ENCODE results near the gene GPR156.
"Not testable (repeated sequence)": the region's sequence is repeated elsewhere in the genome, so short reads cannot be mapped to it uniquely, and the experiment has no call there.

The GPR156 gene

DNA sequence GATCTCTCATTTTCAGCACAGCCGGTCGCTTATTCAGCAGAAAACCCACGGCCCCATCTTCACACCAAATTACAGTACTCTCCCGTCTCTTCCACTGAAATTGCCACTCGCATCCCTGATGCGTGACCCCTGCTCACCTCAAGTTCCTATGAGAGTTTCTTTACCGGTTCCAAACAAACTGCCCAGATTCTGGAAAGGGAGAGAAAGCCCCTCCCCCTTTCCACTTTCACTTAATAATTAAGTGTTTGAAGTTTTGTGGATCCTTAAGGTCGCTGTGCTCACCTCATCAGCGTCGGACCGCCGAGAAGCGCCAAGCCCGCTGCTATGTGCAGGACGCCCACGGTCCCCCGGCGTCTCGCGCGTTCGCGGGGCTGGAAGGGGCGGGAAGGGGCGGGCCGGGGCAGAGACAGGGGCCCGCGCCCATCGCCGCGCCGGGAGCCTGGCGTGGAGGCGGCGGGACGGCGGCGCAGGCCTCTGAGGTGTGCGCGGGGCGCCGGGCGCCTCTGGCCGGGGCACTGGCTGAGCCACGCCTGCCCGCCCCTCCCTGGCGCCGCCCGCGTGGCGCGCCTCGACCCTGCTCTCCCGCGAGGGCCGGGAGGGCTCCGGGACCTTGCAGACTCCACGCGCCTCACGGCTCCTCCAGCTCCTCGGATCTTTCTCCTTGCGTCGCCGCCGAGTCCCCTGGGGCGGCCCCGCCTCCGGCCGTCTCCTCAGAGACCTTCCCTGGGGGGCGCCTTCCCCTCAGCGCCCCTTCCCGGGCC, at the start of gene GPR156:
Gene GPR156 (minus strand): TSS at position 476 of the 761 bp plus-strand sequence. CDS start 41,124 bp downstream, outside the sequence.
- no peak for DNase-seq (ENCODE audit: low read depth)

DNA sequence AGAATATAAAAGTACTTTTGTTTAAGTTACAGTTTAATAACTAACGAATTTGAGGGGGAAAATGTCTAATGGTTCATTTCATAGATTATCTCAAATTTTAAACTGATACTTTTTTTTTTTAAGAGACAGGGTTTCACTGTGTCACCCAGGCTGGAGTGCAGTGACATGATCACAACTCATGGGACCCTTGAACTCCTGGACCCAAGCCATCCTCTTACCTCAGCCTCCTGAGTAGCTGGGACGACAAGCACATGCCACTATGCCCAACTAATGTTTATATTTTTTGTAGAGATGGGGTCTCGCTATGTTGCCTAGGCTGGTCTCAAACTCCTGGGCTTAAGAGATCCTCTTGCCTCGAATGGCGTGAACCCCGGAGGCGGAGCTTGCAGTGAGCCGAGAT, 47.6 kb upstream of the GPR156 start:
- DNase-seq (ENCODE audit: low read depth): no peak

DNA sequence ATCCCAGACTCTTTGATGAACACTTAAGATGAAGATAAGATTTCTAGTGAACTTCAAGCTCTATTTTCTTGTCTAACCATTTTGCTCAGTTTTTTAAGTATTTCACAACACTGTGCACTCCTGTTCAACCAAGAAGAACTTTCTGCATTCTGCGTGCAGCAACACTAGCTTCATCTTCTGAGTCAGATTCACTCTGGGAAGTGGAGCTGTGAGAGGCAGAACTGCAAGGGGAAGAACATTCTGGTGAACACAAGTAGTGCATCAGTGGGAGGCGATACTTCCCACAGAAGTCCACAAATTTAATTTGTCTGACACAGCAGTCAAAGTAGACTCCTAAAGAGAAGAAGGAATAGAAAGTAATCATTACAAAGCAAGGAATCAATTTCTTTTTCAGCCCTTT, 46.1 kb upstream of the GPR156 start:
- DNase-seq (ENCODE audit: low read depth): no peak

DNA sequence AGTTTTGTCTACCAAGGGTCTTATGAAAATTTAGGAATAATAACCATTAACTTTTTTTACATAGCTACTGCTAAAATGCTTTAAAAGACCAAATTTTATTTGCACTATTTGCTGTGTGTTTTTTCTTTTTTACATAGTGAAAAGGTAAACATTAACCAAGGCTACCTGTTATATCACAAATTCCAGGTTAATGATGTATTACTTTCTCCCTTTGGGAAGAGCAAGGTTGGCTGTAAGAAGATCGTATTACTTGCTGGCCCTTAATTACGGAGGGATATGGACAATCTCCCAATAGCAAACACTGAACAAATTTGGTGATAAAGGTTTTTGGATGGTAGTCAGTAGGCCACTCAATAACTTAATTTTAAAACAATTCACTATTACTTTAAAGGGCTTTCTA, 41.8 kb upstream of the GPR156 start:
- DNase-seq (ENCODE audit: low read depth): no peak

DNA sequence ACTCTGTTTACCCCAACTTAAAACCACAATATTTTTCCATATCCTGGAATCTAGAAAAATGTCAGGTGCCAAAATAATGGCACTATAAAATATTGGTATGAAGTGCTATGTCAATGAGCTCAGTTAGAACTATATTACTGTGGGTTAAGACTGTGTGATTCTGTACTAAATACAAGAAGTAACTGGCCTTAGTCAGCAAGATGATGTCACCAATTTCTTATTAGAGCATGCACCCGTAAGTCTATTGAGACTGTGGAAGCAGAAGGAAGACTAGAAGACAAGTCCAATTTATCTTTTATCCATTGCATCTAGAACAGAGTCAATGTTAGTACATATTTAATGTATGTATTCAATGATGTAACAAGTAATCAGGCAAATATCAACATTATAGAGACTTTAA, 39.2 kb upstream of the GPR156 start:
- no peak for DNase-seq (ENCODE audit: low read depth)

DNA sequence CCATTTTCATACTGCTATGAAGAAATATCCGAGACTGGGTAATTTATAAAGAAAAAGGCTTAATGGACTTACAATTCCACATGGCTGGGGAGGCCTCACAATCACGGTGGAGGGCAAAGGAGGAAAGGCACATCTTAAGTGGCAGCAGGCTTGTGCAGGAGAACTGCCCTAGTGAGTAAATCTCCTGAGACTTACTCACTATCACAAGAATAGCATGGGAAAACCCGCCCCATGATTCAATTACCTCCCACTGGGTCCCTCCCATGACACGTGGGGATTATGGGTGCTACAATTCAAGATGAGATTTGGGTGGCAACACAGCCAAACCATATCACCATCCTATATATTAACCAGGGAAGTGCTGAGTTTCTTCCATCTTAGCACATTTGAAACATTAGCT, 38.7 kb upstream of the GPR156 start:
- not testable (repeated sequence) for DNase-seq (ENCODE audit: low read depth)

DNA sequence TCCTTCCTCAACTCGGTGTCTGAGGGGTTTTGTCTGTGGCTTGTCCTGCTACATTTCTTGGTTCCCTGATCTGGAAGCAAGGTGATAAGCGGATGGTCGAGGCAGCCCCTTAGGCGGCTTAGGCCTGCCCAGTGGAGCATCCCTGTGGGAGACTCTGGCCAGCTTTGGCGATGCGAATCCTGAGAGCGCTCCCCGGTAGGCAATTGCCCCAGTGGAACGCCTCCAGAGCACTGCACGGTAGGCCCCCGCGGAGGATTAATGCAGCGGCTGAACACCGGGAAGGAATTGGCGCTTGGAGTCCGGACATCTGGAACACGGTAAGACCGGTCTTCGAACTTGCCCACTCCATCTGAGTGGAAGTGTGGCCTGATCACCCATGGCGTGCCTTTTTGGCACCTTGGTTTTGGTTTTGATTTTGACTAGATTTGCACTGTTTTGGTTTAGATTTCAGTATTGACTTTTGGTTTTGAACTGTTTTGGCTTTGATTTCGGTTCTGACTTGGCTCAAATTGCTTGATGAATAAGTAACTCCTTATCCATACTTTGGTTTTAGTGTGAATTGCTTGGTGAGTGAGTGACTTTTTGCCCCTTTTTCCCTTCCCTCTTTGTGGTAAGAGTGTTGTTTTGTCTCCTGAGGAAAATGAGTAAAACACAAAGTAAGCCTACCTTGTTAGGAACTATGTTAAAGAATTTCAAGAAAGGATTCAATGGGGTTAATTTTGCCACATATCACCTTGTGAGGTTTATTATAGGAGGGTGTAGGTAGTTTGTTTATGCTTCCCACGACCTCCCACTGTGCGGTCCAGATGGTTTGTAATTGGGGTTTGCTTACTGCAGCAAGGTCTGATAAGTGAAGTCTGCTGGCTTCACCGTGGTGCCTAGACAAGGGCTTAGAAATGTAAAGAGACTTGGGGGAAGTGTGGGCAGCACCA, 27.1 kb upstream of the GPR156 start:
- no peak for DNase-seq (ENCODE audit: low read depth)

DNA sequence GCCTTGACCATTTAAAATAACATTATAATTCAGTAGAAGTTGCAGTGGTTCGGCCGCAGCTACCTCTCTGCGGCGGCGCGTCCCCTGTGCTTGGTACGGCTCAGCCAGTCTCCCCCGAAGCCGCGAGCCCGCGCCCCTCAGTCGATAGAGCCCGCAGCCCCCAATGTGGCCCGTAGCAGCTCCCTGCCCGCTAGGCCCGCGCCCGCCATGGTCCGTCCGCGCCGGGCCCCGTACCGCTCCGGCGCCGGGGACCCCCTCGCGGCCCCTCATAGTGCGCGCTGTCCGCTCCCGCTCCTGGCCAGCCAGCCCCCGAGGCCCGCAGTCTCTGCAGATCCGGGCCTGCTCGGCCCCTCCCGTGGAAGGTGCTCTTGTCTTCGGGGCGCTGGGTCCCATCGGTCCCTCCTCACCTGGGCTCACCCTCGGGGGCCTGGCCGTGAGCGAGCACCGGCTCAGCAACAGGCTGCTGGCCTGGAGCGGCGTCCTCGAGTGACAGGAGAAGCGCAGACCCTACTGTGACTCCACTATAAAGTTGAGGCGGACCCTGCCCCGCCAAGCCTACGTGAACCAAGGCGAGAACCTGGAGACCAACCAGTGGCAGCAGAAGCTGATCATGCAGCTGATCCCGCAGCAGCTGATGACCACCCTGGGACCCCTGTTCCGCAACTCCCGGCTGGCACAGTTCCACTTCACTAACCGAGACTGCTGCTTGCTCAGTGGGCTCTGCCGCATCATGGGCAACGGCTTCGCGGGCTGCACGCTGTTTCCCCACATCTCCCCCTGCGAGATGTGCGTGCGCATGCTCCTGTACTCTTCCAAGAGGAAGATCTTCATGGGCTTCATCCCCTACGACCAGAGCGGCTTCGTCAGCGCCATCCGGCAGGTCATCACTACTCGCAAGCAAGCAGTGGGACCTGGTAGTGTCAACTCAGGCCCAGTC, 21.8 kb upstream of the GPR156 start:
- DNase-seq (ENCODE audit: low read depth): no peak

DNA sequence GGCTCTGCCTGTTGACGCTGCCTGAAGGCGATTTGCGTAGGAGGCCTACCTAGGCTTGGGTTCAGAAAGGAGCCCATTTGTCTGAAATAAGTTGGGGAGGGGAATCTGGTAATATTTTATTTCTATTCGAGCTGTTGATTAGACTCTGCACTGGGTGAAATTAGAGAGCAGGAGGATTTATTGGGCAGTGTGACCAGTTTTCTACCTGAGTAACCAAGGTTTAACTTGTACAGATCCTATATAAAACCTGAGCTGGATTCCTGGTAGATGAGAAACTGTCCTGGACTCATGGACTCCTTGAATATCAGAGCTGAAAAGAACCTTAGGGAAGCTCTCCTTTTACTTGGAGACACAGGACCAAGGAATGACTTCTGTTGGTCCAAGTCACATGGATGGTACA, 19.6 kb upstream of the GPR156 start:
- no peak for DNase-seq (ENCODE audit: low read depth)

DNA sequence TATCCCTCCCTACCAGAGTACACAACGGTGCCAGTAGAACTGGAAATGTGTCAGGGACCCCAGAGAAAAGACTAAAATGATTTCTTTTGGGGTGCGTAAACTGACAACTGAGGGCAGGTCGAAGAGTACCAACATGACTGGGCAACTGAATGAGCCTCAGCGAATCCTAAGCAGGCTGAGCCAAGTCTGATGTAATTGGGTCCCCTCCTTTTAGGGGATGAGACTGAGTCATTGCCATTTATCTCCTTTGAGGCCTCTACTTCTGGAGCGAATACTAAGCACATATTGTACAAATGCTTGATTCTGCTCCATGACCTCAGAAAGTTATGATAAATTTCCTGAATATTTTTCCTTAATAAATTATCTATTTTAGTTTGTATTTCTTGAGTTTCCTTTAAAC, 17.3 kb upstream of the GPR156 start:
- no peak for DNase-seq (ENCODE audit: low read depth)

DNA sequence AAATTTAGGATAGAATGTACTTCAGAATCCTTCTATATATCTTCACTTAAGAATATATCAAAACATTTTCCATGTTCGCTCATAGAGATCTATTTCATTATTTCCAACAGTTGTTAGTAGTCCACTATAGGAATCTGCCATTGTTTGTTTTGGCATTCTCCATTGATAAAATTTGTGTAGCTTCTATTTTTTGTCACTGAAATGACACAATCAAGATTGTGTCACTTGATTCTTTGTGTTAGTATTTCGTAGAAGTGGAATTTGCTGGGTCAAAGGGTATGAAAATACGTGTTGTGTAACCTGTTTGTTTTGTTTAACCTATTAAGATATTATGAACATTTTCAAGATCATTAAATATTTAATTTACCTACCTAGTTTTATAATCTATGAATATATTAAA, 15.9 kb upstream of the GPR156 start:
- DNase-seq (ENCODE audit: low read depth): no peak

DNA sequence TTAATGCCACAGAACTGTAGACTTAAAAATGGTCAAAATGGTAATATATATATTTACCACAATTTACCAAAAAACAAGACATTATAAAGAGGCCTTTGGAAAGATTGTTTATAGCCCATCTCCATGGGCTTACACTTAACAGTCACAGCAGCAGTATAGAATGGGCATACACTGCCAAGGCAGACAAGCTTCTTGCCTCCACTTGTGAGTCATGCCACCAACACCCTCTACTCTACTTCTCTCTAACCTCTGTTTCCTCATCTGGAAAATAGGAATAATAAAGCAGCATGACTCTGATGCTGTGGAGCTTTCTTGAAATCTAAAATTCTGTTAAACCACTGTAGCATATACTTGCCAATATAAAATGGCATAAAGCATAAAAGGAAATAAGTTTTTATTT, 14.4 kb upstream of the GPR156 start:
- DNase-seq (ENCODE audit: low read depth): no peak

DNA sequence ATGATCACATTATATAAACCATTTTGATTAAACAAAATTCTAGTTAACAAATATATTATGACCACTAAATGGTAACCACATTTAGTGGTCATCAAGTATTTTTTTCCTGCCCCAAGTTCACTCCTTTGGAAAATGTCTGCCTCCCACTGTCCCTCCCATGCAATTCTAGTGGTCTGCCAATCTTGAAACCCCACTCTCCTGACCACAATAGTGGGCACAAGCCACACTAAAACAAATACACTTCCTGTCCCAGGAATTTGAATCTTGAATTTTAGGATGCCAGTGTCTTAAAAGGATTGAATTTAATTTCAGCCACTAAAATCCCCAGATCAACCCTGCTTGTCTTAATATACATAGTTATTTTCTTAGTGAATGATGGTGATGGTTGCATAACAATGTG, 14.0 kb upstream of the GPR156 start:
- DNase-seq (ENCODE audit: low read depth): peak; percentile 2

DNA sequence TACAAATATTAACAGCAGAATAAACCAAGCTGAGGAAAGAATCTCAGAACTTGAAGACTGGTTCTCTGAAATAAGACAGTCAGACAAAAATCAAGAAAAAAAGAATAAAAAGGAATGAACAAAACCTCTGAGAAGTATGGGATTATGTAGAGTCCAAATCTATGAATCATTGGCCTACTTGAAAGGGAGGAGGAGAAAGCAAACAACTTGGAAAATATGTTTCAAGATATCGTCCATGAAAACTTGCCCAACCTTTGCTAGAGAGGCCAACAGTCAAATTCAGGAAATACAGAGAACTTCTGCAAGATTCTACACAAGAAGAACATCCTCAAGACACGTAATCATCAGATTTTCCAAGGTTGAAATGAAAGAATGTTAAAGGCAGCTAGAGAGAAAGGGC, 6.5 kb upstream of the GPR156 start:
- not testable (repeated sequence) for DNase-seq (ENCODE audit: low read depth)

DNA sequence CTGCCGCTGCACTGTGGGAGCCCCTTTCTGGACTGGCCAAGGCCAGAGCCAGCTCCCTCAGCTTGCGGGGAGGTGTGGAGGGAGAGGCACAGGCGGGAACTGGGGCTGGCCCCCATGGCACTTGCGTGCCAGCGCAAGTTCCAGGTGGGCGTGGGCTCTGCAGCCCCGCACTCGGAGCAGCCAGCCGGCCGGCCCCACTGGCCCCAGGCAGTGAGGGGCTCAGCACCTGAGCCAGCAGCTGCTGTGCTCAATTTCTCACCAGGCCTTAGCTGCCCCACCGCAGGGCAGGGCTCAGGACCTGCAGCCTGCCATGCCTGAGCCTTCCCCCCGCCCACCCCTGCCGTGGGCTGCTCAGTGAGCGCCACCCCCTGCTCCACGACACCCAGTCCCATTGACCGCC, 4.6 kb upstream of the GPR156 start:
- no peak for DNase-seq (ENCODE audit: low read depth)

DNA sequence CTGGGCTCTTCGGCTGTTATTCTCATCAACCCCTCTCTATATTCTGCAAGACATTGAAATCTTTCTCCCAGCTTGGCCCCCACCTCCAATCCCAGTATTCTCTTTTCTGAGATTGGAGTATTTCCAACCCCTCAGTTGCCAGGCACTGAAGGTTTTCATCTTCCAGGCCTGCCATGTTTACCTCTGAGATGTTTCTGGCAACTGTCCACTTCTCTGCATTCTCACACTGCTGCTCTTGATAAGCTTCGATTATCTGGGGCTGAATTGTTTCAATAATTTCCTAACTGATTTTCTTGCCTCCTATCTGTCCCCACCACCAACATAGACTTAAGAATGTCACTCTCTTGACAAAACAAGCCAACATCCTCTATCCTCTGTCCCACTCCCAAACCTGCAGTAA, 1.4 kb upstream of the GPR156 start:
- DNase-seq (ENCODE audit: low read depth): no peak

DNA sequence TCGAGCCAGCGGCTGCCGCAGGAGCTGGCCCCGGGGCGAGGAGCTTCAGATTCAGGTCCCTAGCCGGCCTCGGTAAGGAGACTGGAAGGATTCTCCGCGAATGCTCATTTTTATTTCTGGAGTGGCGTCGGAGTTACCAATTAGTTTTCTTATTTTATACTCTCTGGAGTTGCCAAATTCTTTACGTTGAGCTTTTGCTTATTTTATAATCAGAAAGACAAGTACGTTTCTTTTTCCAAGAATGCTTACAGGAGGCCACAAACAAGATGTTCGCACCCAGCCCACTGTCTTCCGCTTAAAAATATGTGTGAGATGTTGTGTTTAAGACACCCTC, 453 bp upstream of the GPR156 start:
- no peak for DNase-seq (ENCODE audit: low read depth)

DNA sequence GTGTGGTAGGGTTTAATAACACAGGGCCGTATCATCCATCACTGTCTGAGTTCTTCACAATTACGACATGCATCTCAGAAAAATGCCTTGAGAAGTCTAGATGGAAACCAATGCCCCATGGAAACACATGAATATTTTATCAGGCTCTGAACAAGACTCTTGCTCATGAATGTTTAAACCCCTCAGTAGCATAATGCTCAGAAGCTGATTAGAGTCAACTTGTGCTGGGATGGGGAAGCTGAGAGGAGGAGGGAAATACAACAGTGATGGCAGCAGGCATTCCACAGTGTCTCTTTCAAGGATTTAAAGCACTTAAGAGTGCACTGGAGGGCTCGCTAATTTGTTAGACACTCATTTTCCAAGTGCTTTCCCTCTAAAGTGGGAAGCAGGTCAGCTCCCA, 3.8 kb downstream of the GPR156 start:
- no peak for DNase-seq (ENCODE audit: low read depth)

DNA sequence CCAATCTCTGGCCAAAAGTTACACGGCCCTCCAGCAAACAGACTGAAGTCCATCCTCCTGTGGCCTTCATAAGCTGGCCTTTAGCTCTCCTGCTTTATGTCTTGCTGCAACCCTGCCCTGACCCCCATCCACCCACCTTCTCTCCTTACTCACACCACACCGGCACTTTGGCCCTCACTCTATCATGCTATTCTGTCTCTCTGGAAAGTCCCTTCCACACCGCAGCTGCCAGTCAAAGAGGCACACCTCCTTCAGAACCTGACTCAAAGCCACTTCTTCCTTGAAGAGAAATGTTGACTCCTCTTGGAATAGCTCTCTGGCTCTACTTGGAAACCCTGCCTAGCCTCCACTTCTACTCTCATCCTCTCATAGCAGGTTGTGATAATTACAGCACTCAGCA, 4.5 kb downstream of the GPR156 start:
- DNase-seq (ENCODE audit: low read depth): no peak

DNA sequence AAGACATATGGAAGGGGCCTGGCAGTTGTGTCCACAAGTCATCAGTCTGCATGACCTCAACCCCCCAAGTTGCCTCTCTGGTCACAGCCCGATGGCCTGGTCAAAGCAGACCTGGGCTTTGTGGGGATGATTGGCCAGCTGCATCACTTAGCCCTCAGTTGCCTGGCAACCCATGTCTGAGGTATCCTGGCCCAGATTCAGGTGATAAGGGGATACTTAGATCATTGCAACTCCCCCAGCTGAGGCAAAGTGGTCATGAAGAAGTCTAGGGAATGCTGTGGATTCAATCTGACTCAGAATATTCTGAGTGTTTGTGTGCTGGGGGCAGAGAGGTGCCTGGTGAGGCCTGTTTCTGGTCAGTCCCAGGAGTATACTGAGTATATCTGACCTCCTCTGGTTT, 5.0 kb downstream of the GPR156 start:
- no peak for DNase-seq (ENCODE audit: low read depth)

DNA sequence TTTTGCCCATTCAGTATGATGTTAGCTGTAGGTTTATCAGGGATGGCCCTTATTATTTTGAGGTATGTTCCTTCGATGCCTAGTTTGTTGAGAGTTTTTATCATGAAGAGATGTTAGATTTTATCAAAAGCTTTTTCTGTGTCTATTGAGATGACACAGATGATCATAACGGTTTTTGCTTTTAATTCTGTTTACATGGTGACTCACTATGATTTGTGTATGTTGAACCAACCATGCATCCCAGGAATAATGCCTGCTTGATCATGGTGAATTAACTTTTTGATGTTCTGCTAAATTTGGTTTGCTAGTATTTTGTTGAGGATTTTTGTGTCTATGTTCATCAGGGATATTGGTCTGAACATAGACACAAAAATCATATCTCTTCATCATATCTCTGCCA, 8.3 kb downstream of the GPR156 start:
- no peak for DNase-seq (ENCODE audit: low read depth)

DNA sequence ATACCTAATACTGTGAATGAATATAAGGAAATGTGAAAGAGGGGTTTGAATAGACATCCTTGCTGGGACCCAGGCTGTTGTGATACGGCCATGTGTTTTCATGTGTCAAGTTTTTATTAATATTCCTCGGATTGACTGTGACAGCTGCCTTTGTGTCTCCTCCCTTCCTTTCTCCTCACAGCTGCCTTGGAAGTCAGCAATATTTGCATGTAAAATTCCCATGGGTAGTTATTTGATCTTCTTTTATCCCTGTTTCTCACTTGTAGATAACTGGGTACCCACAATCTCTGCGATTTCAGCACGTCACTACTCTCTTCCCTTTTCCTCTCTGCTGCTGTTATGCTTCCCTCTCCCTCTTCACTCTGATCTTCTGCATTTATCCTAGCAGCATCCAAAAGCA, 9.4 kb downstream of the GPR156 start:
- DNase-seq (ENCODE audit: low read depth): no peak
